ENCODE measurements around the gene NARS2.

NARS2 gene

DNA sequence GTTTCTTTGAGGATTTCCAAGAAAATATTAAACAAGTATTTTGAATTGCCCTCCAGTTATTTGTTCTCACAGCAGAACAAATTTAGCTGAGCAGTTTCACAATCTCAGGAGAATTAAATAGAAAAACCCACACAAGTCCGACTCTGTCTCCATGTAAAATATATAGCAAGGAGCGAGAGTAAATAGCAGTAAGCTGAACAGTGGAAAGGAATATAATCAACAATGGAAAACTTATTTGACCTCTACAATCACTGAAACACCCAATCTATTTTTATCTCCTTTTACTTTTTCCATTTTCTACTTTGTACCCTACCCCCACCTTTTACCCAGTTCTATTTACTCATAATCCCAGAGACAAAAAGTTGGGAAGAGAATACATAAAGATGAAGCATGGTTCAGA lies 34.4 kb downstream of the NARS2 start:
- TF ChIP-seq CTCF (IDR thresholded peaks at IDR 0.05; ENCODE audit: low read length) (no peak), EZH2 (IDR thresholded peaks at IDR 0.05; ENCODE audit: borderline replicate concordance, low read length) (no peak)
- H3K79me2 ChIP-seq (ENCODE audit: insufficient read depth, low read length): no peaks in the 10 kb centered on the region
- peaks cover 22% of the 10 kb centered on the region for H3K36me3 ChIP-seq (ENCODE audit: insufficient read depth, low read length)
- no peaks in the 10 kb centered on the region for H3K9me3 ChIP-seq (ENCODE audit: low read length)
- H2AFZ ChIP-seq (ENCODE audit: low read length): no peak overlapping the region
- no peak overlapping the region for H3K4me3 ChIP-seq (ENCODE audit: low read depth, low read length, poor library complexity, severe bottlenecking)
- no peaks in the 10 kb centered on the region for H3K27me3 ChIP-seq (ENCODE audit: insufficient read depth, low read length)
- 0 out of 2 replicates have a peak, but pooled peaks cover 3% of the 10 kb centered on the region for H3F3A ChIP-seq (ENCODE audit: insufficient read depth, low read length)
- H3K4me2 ChIP-seq (ENCODE audit: low read length): no peak overlapping the region
- H4K20me1 ChIP-seq (ENCODE audit: insufficient read depth, low read length): no peaks in the 10 kb centered on the region
- H3K9ac ChIP-seq (ENCODE audit: low read length): no peak overlapping the region
- H3K27ac ChIP-seq (ENCODE audit: low read depth, low read length, poor library complexity, severe bottlenecking): no peak overlapping the region
- no peaks in the 10 kb centered on the region for H3K4me1 ChIP-seq (ENCODE audit: insufficient read depth, low read length, severe bottlenecking)
- H3K9me2 ChIP-seq (ENCODE audit: low read depth, low read length): no peaks in the 10 kb centered on the region

DNA sequence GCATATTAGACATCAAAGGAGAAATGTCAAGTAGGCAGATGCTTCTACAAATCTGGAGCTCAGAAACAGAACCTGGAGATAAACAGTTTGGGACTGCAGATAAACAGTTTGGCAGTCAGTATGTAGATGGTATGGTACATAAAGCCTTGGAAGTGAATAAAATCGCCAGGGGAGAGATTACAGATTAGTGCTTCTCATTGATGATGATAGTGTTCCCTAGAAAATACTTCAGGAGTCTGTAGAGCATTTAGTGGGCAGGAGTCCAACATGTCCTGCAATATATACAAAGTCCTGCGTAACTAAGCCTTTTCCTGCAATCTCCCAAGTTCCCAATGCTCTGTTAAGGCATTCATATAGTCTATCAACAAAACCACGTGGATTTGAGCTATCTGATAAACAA lies 35.2 kb downstream of the NARS2 start:
- Histone ChIP-seq H3K4me2 (ENCODE audit: low read length) (no peak overlapping the region), H3K27me3 (ENCODE audit: insufficient read depth, low read length) (no peaks in the 10 kb centered on the region), H3K9me3 (ENCODE audit: low read length) (no peaks in the 10 kb centered on the region), H3F3A (ENCODE audit: insufficient read depth, low read length) (0 out of 2 replicates have a peak, but pooled peaks cover 3% of the 10 kb centered on the region), H4K20me1 (ENCODE audit: insufficient read depth, low read length) (no peaks in the 10 kb centered on the region), H3K79me2 (ENCODE audit: insufficient read depth, low read length) (no peaks in the 10 kb centered on the region), H3K9ac (ENCODE audit: low read length) (no peak overlapping the region), H3K9me2 (ENCODE audit: low read depth, low read length) (no peaks in the 10 kb centered on the region), H3K4me3 (ENCODE audit: low read depth, low read length, poor library complexity, severe bottlenecking) (no peak overlapping the region), H3K4me1 (ENCODE audit: insufficient read depth, low read length, severe bottlenecking) (no peaks in the 10 kb centered on the region), H3K36me3 (ENCODE audit: insufficient read depth, low read length) (peaks cover 27% of the 10 kb centered on the region), H2AFZ (ENCODE audit: low read length) (no peak overlapping the region), H3K27ac (ENCODE audit: low read depth, low read length, poor library complexity, severe bottlenecking) (no peak overlapping the region)
- TF ChIP-seq EZH2 (IDR thresholded peaks at IDR 0.05; ENCODE audit: borderline replicate concordance, low read length) (no peak), CTCF (IDR thresholded peaks at IDR 0.05; ENCODE audit: low read length) (no peak)

DNA sequence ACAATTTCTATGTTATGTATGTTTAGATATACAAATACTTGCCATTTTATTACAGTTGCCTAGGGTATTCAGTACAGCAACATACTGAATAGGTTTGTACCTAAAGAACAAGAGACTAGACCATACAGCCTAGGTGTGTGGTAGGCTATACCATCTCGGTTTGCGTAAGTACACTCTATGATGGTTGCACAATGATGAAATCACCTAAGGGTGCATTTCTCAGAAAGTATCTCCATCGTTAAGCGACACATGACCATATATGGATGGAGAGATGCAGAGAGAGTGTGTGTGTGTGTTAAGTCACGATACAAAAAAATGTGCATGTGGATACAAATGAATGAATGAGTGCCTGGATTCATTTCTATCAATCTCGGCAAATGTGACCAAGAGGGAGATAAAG lies 37.7 kb downstream of the NARS2 start:
- Histone ChIP-seq H3K4me1 (ENCODE audit: insufficient read depth, low read length, severe bottlenecking) (peaks cover 18% of the 10 kb centered on the region), H3K79me2 (ENCODE audit: insufficient read depth, low read length) (no peaks in the 10 kb centered on the region), H3K27me3 (ENCODE audit: insufficient read depth, low read length) (no peaks in the 10 kb centered on the region), H3K9me2 (ENCODE audit: low read depth, low read length) (no peaks in the 10 kb centered on the region), H3K4me2 (ENCODE audit: low read length) (no peak overlapping the region), H3F3A (ENCODE audit: insufficient read depth, low read length) (0 out of 2 replicates have a peak, but pooled peaks cover 3% of the 10 kb centered on the region), H3K4me3 (ENCODE audit: low read depth, low read length, poor library complexity, severe bottlenecking) (no peak overlapping the region), H3K9ac (ENCODE audit: low read length) (no peak overlapping the region), H4K20me1 (ENCODE audit: insufficient read depth, low read length) (no peaks in the 10 kb centered on the region), H3K9me3 (ENCODE audit: low read length) (no peaks in the 10 kb centered on the region), H3K36me3 (ENCODE audit: insufficient read depth, low read length) (peaks cover 35% of the 10 kb centered on the region), H3K27ac (ENCODE audit: low read depth, low read length, poor library complexity, severe bottlenecking) (no peak overlapping the region), H2AFZ (ENCODE audit: low read length) (no peak overlapping the region)
- TF ChIP-seq CTCF (IDR thresholded peaks at IDR 0.05; ENCODE audit: low read length): no peak
- no peak for TF ChIP-seq EZH2 (IDR thresholded peaks at IDR 0.05; ENCODE audit: borderline replicate concordance, low read length)
